GM06990 (cell line): ENCODE measurements around the gene CELF2.
A peak's percentile ranks its signal among the peaks of the same experiment; 100 is the strongest.

Experiments used
- DNase-seq: peaks from one replicate; pipeline ENCODE4 v3.0.0-alpha.2; 2011; ENCODE audit not compliant: insufficient read length; ENCODE audit errors: extremely low read depth
- H3K27me3 ChIP-seq: replicated peaks from 2 replicates; pipeline ENCODE4 v1.6.0; 2011; ENCODE audit warnings: low read length; ENCODE audit not compliant: control insufficient read depth, insufficient read depth
- H3K36me3 ChIP-seq: 2 replicates; pipeline ENCODE4 v1.5.1; 2011; ENCODE audit warnings: low read length; ENCODE audit not compliant: control insufficient read depth, insufficient read depth
- H3K4me3 ChIP-seq: replicated peaks from 2 replicates; pipeline ENCODE4 v1.5.1; 2011; ENCODE audit warnings: low read depth, mild to moderate bottlenecking, control low read depth, low read length
- TF ChIP-seq, protein P1 (sequence below): IDR thresholded peaks from 2 replicates; pipeline ENCODE4 v1.5.1; 2011; ENCODE audit warnings: low read length, control low read depth, mild to moderate bottlenecking, inconsistent platforms; ENCODE audit not compliant: insufficient read depth, poor library complexity, severe bottlenecking

The CELF2 gene

GRCh38 chr10:11197266-11197712, 179.6 kb downstream of the CELF2 start:
- DNase-seq: peak; percentile 69
- Histone ChIP-seq H3K36me3 (peaks cover 13% of the 10 kb centered on the region), H3K4me3 (peak overlapping the region; percentile 28), H3K27me3 (no peaks in the 10 kb centered on the region)
- TF ChIP-seq, protein P1, sequence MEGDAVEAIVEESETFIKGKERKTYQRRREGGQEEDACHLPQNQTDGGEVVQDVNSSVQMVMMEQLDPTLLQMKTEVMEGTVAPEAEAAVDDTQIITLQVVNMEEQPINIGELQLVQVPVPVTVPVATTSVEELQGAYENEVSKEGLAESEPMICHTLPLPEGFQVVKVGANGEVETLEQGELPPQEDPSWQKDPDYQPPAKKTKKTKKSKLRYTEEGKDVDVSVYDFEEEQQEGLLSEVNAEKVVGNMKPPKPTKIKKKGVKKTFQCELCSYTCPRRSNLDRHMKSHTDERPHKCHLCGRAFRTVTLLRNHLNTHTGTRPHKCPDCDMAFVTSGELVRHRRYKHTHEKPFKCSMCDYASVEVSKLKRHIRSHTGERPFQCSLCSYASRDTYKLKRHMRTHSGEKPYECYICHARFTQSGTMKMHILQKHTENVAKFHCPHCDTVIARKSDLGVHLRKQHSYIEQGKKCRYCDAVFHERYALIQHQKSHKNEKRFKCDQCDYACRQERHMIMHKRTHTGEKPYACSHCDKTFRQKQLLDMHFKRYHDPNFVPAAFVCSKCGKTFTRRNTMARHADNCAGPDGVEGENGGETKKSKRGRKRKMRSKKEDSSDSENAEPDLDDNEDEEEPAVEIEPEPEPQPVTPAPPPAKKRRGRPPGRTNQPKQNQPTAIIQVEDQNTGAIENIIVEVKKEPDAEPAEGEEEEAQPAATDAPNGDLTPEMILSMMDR: no peak

GRCh38 chr10:11197878-11198277, 180.2 kb downstream of the CELF2 start:
- H3K36me3 ChIP-seq: peaks cover 13% of the 10 kb centered on the region
- no peak for DNase-seq
- TF ChIP-seq, protein P1: no peak

GRCh38 chr10:11201911-11202310, 184.2 kb downstream of the CELF2 start:
- DNase-seq: no peak
- Histone ChIP-seq H3K4me3 (no peak overlapping the region), H3K36me3 (peaks cover 23% of the 10 kb centered on the region), H3K27me3 (no peaks in the 10 kb centered on the region)
- TF ChIP-seq, protein P1: no peak

More at GRCh38 chr10:11197878-11198277, 180.2 kb downstream of the CELF2 start:
- Histone ChIP-seq H3K4me3 (no peak overlapping the region), H3K27me3 (no peaks in the 10 kb centered on the region)

DNA sequence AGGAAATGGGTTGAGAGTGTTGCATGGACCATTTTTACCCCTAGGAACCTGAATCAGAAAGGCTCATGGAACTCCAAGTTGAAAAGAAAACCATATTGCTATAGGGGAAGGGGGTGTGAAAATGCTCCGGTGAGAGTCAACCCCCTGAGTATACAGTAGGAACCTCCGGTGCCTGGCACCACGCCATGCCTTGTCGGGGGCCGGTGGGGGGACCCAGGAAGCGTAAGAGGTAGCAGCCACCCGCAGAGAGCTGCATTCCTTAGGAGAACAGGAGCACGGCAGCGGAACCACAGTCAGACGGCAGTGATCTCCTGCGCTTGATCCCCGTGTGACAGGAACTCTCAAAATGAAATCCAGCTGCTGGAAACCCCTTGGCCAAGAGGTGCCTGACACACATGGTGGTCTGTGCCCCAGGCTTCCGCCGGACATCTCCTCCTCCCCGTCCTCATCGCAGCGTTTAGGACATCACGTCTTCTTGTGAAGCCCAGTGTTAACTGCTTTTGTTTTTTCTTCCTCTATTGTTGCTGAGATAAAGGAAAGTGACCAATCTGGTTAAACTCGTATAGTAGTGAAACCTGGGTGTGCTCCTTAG, 186.8 kb downstream of the CELF2 start:
- Histone ChIP-seq H3K36me3 (peaks cover 24% of the 10 kb centered on the region), H3K4me3 (no peak overlapping the region), H3K27me3 (no peaks in the 10 kb centered on the region)
- TF ChIP-seq, protein P1: no peak
- no peak for DNase-seq

GRCh38 chr10:11205030-11205772, 187.5 kb downstream of the CELF2 start:
- Histone ChIP-seq H3K4me3 (no peak overlapping the region), H3K27me3 (no peaks in the 10 kb centered on the region), H3K36me3 (peaks cover 24% of the 10 kb centered on the region)
- TF ChIP-seq, protein P1: no peak
- DNase-seq: no peak
